GM12878 (cell line): ENCODE data around the gene RAB8A. TPM values are rescaled to one million over a fixed set of nuclear protein-coding genes. Genes with fewer than 3 reads are reported as not detected.

ENCODE experiments used
- BMI1 ChIP-seq: fragments of 450-650 bp; IDR thresholded peaks from 2 replicates; pipeline ENCODE4 v1.6.1; 2016; ENCODE audit warnings: mild to moderate bottlenecking, moderate library complexity, borderline replicate concordance
- E2F4 ChIP-seq: IDR thresholded peaks from 2 replicates; pipeline ENCODE4 v1.6.1; 2012; ENCODE audit warnings: low read depth, low read length, improper control_type of control experiment
- HDAC2 ChIP-seq: fragments of 200-600 bp; sonication (generic); IDR thresholded peaks from 2 replicates; pipeline ENCODE4 v1.6.1; 2017
- RAD51 ChIP-seq: fragments of 450-650 bp; IDR thresholded peaks from 2 replicates; pipeline ENCODE4 v1.6.1; 2016; ENCODE audit warnings: moderate library complexity, mild to moderate bottlenecking, inconsistent platforms
- STAT1 ChIP-seq: fragments of 450-650 bp; conservative IDR thresholded peaks from 2 replicates; pipeline ENCODE4 v1.6.1; 2014; ENCODE audit warnings: antibody characterized with exemption, mild to moderate bottlenecking
- ZNF24 ChIP-seq: fragments of 450-650 bp; IDR thresholded peaks from 2 replicates; pipeline ENCODE4 v1.6.1; 2017; ENCODE audit warnings: antibody characterized with exemption, mild to moderate bottlenecking
- polyA plus RNA-seq, 11 experiments: library from polyadenylated mRNA; depleted of rRNA in 4 of 11; unstranded in 6 of 11; stranded (reverse) in 5 of 11; fragments of >200 nt; fragmentation: Nextera tagmentation in 4 of 11; fragmentation: Illumina TruSeq in 1 of 11; extraction: Ambion mirVana in 4 of 11; extraction: Trizol in 1 of 11; gene quantifications; 1 replicate in 1 of 11; 2 replicates in 10 of 11; pipeline versions ENCODE4 v1.2.1 to v1.2.3, GENCODE V29; 2011 to 2016; ENCODE audit warnings: inconsistent platforms in 2 of 11, missing spikeins in 2 of 11, low read depth in 1 of 11
- total RNA-seq, 4 experiments: library from RNA; depleted of rRNA in 3 of 4; stranded (reverse); fragments of >200 nt in 3 of 4; fragmentation: Illumina TruSeq in 1 of 4; extraction: Trizol in 1 of 4; gene quantifications; 2 replicates each; pipeline versions ENCODE4 v1.2.1 to v1.2.3, GENCODE V29; 2013 to 2021
- TF ChIP-seq, protein P1 (sequence below): fragments of 450-650 bp; IDR thresholded peaks from 2 replicates; pipeline ENCODE4 v1.6.1; 2017; ENCODE audit warnings: antibody characterized with exemption, mild to moderate bottlenecking, moderate library complexity

The RAB8A gene
- total and polyA plus RNA-seq, 10 of the 15 experiments (the other 5 are each of a cell fraction or from before 2014, with no cell fraction given), result 23.9 to 314 (median 185) TPM

DNA sequence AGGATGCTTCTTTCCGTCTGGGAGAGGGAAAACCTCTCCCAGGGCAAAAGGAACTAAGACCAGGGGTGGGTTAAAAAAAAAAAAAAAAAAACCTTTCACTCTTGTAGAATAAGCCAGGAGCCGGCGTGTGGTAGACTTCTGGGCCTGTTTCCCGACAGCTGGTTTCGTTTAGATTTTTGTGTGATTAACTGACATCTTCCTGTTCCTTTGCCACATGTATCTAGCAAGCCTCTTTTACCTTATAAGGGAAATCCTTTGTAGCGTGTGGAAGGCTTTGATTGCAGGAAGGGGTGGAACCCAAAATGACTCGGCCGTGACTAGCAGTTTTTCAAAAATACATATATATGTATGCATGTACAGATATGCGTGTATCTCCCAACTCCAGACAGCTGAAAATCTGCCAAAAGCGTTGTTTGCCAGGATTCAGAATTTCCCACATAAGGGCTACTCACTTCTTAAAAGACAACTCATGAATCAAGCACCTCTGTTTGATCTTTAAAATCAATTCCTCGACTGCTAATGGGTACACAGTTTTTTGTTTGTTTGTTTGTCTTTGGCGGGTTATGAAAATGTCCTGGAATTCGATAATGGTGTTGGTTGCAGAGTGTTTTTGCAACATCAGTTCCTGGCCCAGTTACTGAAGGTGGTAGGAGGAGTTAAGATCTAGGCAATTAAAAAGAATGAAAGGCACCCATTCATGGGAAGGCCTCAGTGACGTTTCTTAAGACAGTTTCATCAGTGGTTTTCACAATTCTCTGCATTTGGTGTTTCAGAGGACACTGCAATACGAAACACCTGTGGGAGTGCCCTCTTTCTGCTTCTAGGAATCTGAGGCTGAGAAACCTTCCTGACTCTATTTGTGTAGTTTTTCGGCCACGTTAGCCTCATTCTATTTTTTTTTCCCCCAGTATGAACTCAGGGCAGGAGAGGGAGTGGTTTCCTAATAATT is 32.7 kb upstream of the RAB8A start (continued):
- no peak for TF ChIP-seq ZNF24
- TF ChIP-seq E2F4, result no peak
- TF ChIP-seq, protein P1, sequence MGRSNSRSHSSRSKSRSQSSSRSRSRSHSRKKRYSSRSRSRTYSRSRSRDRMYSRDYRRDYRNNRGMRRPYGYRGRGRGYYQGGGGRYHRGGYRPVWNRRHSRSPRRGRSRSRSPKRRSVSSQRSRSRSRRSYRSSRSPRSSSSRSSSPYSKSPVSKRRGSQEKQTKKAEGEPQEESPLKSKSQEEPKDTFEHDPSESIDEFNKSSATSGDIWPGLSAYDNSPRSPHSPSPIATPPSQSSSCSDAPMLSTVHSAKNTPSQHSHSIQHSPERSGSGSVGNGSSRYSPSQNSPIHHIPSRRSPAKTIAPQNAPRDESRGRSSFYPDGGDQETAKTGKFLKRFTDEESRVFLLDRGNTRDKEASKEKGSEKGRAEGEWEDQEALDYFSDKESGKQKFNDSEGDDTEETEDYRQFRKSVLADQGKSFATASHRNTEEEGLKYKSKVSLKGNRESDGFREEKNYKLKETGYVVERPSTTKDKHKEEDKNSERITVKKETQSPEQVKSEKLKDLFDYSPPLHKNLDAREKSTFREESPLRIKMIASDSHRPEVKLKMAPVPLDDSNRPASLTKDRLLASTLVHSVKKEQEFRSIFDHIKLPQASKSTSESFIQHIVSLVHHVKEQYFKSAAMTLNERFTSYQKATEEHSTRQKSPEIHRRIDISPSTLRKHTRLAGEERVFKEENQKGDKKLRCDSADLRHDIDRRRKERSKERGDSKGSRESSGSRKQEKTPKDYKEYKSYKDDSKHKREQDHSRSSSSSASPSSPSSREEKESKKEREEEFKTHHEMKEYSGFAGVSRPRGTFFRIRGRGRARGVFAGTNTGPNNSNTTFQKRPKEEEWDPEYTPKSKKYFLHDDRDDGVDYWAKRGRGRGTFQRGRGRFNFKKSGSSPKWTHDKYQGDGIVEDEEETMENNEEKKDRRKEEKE, result no peak
- TF ChIP-seq STAT1, result no peak
- 0 out of 2 replicates have a peak, but pooled peaks have one; percentile 38 for TF ChIP-seq BMI1
- TF ChIP-seq RAD51, result no peak
- TF ChIP-seq HDAC2, result no peak
- TF ChIP-seq, all 136 proteins: peak for 60
